Measurements from ENCODE around the gene IFI30. TPM values are rescaled to one million over a fixed set of nuclear protein-coding genes. Genes with fewer than 3 reads are reported as not detected.

IFI30 gene
- total RNA-seq, 1 donor from 2014 or later = 43.7 TPM

DNA sequence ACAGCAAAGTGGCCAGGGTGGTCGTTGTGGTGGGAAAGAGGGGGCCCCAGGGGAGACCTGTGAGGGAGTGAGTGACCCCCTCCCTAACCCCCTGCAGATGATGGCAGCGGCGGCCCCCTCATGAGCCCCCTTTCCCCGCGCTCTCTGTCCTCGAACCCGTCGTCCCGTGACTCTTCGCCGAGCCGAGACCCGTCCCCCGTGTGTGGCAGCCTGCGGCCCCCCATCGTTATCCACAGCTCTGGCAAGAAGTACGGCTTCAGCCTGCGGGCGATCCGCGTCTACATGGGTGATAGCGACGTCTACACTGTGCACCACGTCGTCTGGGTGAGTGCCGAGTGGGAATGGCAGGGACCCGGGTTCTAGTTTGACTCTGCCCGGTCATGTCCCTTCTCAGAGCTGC, 28.7 kb upstream of the IFI30 start:
- H3K4me1 ChIP-seq = no peaks in the 10 kb centered on the region
- no peaks in the 10 kb centered on the region for H3K9me3 ChIP-seq
- H3K36me3 ChIP-seq = peaks cover 0 to 44% of the 10 kb centered on the region in 2 donors
- TF ChIP-seq CTCF (IDR thresholded peaks at IDR 0.05) (no peak), POLR2A (IDR thresholded peaks at IDR 0.05) (no peak)
- no peak for DNase-seq (ENCODE audit: extremely low spot score in 2 of 2)
- no peak overlapping the region for H3K4me3 ChIP-seq
- no peak overlapping the region for H3K27ac ChIP-seq
- intact Hi-C loops (cut with DNase I) = no loop called here
- H3K27me3 ChIP-seq = no peaks in the 10 kb centered on the region

DNA sequence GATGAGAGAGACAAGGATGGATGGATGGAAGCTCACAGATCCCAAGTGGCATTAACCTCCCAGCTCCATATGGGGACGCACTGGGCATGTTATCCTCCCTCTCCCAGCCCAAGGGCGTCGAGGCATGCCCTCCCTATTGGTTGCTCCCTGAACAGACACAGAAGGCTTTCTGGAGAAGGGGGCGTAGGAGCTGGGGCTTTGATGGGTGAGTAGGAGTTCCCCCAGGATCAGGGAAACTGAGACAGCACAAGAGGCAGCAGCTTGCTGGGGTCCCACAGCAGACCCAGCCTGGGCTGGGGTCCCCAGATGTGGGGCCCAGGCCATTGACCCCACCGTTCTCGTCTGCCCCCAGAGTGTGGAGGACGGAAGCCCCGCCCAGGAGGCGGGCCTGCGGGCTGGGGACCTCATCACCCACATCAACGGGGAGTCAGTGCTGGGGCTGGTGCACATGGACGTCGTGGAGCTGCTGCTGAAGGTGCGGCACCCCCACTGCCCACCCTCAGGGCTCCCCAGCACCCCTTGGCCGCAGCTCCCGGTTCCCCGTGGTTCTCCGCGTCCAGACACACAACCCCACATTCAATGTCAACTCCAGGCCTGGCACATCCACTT, 28.1 kb upstream of the IFI30 start:
- Histone ChIP-seq H3K4me1 (no peaks in the 10 kb centered on the region), H3K4me3 (no peak overlapping the region), H3K36me3 (peaks cover 0 to 43% of the 10 kb centered on the region in 2 donors), H3K27me3 (no peaks in the 10 kb centered on the region), H3K9me3 (no peaks in the 10 kb centered on the region), H3K27ac (no peak overlapping the region)
- TF ChIP-seq CTCF (IDR thresholded peaks at IDR 0.05) (no peak), POLR2AphosphoS5 (IDR thresholded peaks at IDR 0.05; ENCODE audit: insufficient read depth in 1 of 2, low read depth in 1 of 2) (no peak), POLR2A (IDR thresholded peaks at IDR 0.05) (no peak)
- intact Hi-C loops (cut with DNase I) = no loop called here
- no peak for DNase-seq (ENCODE audit: extremely low spot score in 2 of 2)

DNA sequence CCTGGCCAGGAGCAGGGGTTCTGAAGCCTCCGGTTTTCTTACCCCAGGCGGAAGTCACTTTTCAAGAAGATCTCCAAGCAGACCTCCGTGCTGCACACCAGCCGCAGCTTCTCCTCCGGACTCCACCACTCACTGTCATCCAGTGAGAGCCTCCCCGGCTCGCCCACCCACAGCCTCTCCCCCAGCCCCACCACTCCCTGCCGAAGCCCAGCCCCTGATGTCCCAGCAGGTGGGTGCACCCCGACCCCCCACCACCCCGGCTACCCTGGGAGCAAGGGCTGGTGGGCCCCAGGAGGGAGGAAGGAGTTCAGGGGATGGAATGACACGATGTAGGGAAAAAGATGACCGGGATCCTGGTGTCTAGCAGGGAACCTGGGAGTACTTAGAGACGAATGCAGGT, 26.2 kb upstream of the IFI30 start:
- Histone ChIP-seq H3K4me3 (no peak overlapping the region), H3K4me1 (peaks cover 11% of the 10 kb centered on the region), H3K9me3 (no peaks in the 10 kb centered on the region), H3K36me3 (peaks cover 0 to 32% of the 10 kb centered on the region in 2 donors), H3K27me3 (no peaks in the 10 kb centered on the region), H3K27ac (no peak overlapping the region)
- intact Hi-C loops (cut with DNase I) = no loop called here
- no peak for DNase-seq (ENCODE audit: extremely low spot score in 2 of 2)
- TF ChIP-seq CTCF (IDR thresholded peaks at IDR 0.05) = no peak
- no peak for TF ChIP-seq POLR2AphosphoS5 (IDR thresholded peaks at IDR 0.05; ENCODE audit: insufficient read depth in 1 of 2, low read depth in 1 of 2)
- TF ChIP-seq POLR2A (IDR thresholded peaks at IDR 0.05) = no peak

DNA sequence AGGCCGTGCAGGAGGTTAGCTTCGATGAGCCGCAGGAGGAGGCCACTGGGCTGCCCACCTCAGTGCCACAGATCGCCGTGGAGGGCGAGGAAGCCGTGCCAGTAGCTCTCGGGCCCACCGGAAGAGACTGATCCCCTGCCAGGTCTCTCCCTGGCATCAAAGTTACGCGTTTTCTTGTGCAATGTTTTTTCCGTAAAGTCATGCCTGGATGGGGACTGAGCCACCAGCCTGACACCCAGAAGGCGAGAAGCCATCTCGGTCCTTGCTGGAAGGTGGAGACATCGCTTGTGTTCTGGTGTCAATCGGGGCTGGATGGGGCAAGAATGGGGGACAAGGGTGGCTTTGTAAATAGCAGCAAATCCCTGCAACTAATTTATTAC, 24.0 kb upstream of the IFI30 start:
- no peak for DNase-seq (ENCODE audit: extremely low spot score in 2 of 2)
- peaks cover 0 to 17% of the 10 kb centered on the region in 2 donors for H3K36me3 ChIP-seq
- no peak overlapping the region for H3K27ac ChIP-seq
- intact Hi-C loops (cut with DNase I) = no loop called here
- no peaks in the 10 kb centered on the region for H3K27me3 ChIP-seq
- TF ChIP-seq POLR2AphosphoS5 (IDR thresholded peaks at IDR 0.05; ENCODE audit: insufficient read depth in 1 of 2, low read depth in 1 of 2) (no peak), POLR2A (IDR thresholded peaks at IDR 0.05) (no peak), CTCF (IDR thresholded peaks at IDR 0.05) (no peak)
- peaks cover 23% of the 10 kb centered on the region for H3K4me1 ChIP-seq
- H3K9me3 ChIP-seq = no peaks in the 10 kb centered on the region
- no peak overlapping the region for H3K4me3 ChIP-seq

- Histone ChIP-seq H3K36me3 (peaks cover 0 to 4% of the 10 kb centered on the region in 2 donors), H3K4me3 (no peak overlapping the region), H3K4me1 (peaks cover 36% of the 10 kb centered on the region), H3K9me3 (no peaks in the 10 kb centered on the region), H3K27ac (no peak overlapping the region), H3K27me3 (no peaks in the 10 kb centered on the region)
- TF ChIP-seq POLR2AphosphoS5 (IDR thresholded peaks at IDR 0.05; ENCODE audit: insufficient read depth in 1 of 2, low read depth in 1 of 2) = no peak
- no peak for TF ChIP-seq POLR2A (IDR thresholded peaks at IDR 0.05)
- no peak for TF ChIP-seq CTCF (IDR thresholded peaks at IDR 0.05)
- intact Hi-C loops (cut with DNase I) = no loop called here
- no peak for DNase-seq (ENCODE audit: extremely low spot score in 2 of 2)
Observed at GRCh38 chr19:18150776-18151624, 22.6 kb upstream of the IFI30 start.
